Right cardiac atrium (tissue), 5 donors: Measurements from ENCODE around the gene PRDM11. TPM values are rescaled to one million over a fixed set of nuclear protein-coding genes. Genes with fewer than 3 reads are reported as not detected.

Experiments used
- ATAC-seq, 2 donors: fragments of 200-7000 bp; cut with Tn5 transposase; one replicate each; pipeline versions ENCODE4 v1.8.0 to v1.9.1; 2020; ENCODE audit warnings: moderate library complexity in 2 of 2, mild to moderate bottlenecking in 1 of 2
- DNase-seq, 3 donors: peaks; one replicate each; pipeline ENCODE4 v3.0.0-alpha.2; 2020
- H3K27ac ChIP-seq: one replicate; pipeline ENCODE4 v1.5.1; 2013; ENCODE audit warnings: mild to moderate bottlenecking, low read length, control low read depth, moderate library complexity
- H3K27me3 ChIP-seq: one replicate; pipeline ENCODE4 v1.6.1; 2013; ENCODE audit not compliant: control insufficient read depth, insufficient read depth
- H3K4me1 ChIP-seq: one replicate; pipeline ENCODE4 v1.6.1; 2013; ENCODE audit warnings: low read length; ENCODE audit not compliant: control insufficient read depth, insufficient read depth
- H3K4me3 ChIP-seq: one replicate; pipeline ENCODE4 v1.5.1; 2013; ENCODE audit warnings: low read length, control low read depth
- H3K9me3 ChIP-seq: one replicate; pipeline ENCODE4 v1.6.1; 2013; ENCODE audit warnings: low read length; ENCODE audit not compliant: control insufficient read depth
- WGBS: extraction: QIAGEN DNeasy Blood & Tissue Kit; methylation state at CpG from one replicate; pipeline ENCODE4 v1.1.7; 2013; 5-methylcytosine and 5-hydroxymethylcytosine counted together
- intact Hi-C, 4 donors: fragments of 100-400 bp; cut with DNase I; formaldehyde crosslinking; loops; one replicate each; pipeline versions ENCODE4 v1.11.0 to v1.14.0; 2022 to 2023
- polyA plus RNA-seq: library from polyadenylated mRNA; stranded (reverse); fragments of 200-250 nt; gene quantifications from one replicate; pipeline ENCODE4 v1.2.3, GENCODE V29; 2013
- total RNA-seq, 4 donors: library from RNA; stranded (reverse); fragmentation: NEBNext Ultra II Directional; extraction: Animal tissue kit (Norgen Biotek cat#: 25700); gene quantifications; one replicate each; pipeline ENCODE4 v1.2.1, GENCODE V29; 2021
- donor health status: healthy with polysubstance abuse.
- donor health status: DM: no; HTN: yes; CAD: no.
- donor health status: DM: no; HTN: no; CAD: no.
- donor health status: DM: no; HTN: yes; CAD: no; lungs with severe emphysema.
- donor health status: DM: yes; HTN: yes; CAD: no.

Gene PRDM11
- total and polyA plus RNA-seq, 5 donors = 9.5 to 33.9 (median 28.7) TPM

DNA sequence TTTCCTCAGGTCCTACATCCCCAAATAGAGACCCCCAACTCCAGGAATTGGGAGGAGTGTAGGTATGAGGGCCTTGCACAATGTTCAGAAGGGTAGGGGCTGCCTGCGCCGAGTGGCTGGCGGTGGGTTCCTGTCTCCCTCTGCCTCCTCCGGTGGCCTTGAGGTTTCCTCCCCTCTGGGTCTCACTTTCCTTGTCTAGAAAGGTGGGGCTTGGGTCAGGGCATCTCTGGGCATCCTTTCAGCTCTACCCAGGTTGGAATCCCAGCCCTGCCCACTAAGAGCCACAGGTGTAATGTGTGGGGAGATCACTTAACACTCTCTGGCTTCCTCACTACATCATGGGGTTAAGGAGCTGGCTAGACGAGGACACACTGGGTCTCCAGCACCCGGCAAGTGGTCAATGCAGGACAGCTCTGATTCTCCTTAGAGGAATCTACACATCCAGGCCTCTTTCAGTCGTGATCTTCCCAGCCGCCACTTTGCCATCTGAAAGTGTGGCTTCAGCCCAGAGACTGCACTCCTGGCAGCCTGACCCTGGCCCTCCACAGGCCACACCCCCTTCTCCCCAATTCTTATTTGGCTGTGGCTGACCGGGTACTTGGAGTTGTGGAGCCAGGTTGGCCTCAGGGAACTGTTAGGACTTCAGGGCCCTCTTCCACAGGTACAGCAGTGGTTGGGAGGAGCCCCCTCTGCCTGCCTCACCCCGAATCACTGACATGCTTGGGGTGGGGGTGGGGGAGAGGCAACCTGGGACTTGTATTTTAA, 22.1 kb downstream of the PRDM11 start:
- peaks cover 11% of the 10 kb centered on the region for H3K4me1 ChIP-seq
- H3K9me3 ChIP-seq = no peaks in the 10 kb centered on the region
- intact Hi-C loops = no loop called here
- H3K4me3 ChIP-seq = no peak overlapping the region
- DNase-seq = peak in 1 of 3 donors; percentile 33
- 60% methylated on average over 10 of the region's 10 CpGs for WGBS
- no peak overlapping the region for H3K27ac ChIP-seq
- H3K27me3 ChIP-seq = no peaks in the 10 kb centered on the region
- no peak for ATAC-seq

- WGBS = 59% methylated on average over 3 of the region's 3 CpGs
- Histone ChIP-seq H3K4me3 (no peak overlapping the region), H3K9me3 (no peaks in the 10 kb centered on the region), H3K4me1 (peaks cover 11% of the 10 kb centered on the region), H3K27ac (no peak overlapping the region), H3K27me3 (no peaks in the 10 kb centered on the region)
- no peak for ATAC-seq
- DNase-seq = no peak
- intact Hi-C loops = no loop called here
These were observed 23.1 kb downstream of the PRDM11 start for GRCh38 chr11:45169310-45170072.

- H3K4me1 ChIP-seq = peaks cover 11% of the 10 kb centered on the region
- DNase-seq (peak in 1 of 3 donors; percentile 4), ATAC-seq (no peak)
- 81% methylated on average over 2 of the region's 2 CpGs for WGBS
- H3K27ac ChIP-seq = no peak overlapping the region
- no peaks in the 10 kb centered on the region for H3K27me3 ChIP-seq
- no peaks in the 10 kb centered on the region for H3K9me3 ChIP-seq
- intact Hi-C loops = no loop called here
- H3K4me3 ChIP-seq = no peak overlapping the region
These were observed 24.0 kb downstream of the PRDM11 start for GRCh38 chr11:45170484-45170883.

GRCh38 chr11:45171550-45171949, 25.1 kb downstream of the PRDM11 start:
- no peaks in the 10 kb centered on the region for H3K27me3 ChIP-seq
- intact Hi-C loops = no loop called here
- H3K4me1 ChIP-seq = peaks cover 11% of the 10 kb centered on the region
- no peak overlapping the region for H3K4me3 ChIP-seq
- H3K9me3 ChIP-seq = no peaks in the 10 kb centered on the region
- ATAC-seq (no peak), DNase-seq (no peak)
- no peak overlapping the region for H3K27ac ChIP-seq
- WGBS = 83% methylated on average over 2 of the region's 2 CpGs

DNA sequence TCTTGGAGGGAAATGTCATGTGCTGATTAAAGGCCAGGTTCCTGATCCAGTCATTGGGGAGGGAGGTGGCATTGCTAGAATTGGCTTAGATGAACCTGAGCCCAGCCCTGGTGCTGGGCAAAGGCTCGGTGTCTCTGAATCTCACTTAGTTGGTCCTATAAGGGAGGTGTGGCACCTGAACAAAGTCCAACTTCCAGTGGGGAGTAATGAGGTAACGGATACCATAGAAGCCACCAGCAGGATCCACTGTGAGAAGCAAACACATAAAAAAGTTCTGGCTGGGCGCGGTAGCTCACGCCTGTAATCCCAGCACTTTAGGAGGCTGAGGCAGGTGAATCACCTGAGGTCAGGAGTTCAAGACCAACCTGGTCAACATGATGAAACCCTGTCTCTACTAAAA, 26.6 kb downstream of the PRDM11 start:
- 98% methylated on average over 5 of the region's 5 CpGs for WGBS
- intact Hi-C loops = no loop called here

DNA sequence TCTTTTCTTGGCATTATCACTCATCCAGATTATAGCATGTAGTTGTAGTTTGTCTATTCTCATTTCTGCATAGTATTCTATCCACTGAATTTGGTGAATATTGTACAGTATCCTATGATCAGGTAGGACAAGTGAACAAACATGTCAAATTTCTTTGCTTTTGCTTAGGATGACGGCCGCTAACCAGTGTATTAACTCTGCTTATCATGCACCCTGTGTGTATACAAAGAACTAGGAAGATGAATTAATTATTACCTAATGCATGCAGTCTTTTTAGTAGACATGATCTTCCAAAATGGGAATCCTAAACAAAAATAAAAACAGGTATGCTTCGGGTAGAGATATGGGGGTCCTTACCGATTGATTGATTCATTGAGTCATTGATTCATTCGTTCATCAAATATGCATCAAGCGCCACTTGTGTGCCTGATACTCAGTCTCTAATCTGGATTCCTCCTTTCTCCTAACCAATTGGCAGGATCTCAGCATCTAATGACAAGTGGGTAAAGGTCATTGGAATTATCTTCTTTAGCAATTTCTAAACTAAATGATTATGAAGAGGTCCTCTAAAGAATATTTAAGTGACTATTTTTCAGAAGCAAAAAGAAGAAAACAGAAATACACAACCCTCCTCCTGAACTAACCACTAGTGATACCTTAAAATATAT, 27.9 kb downstream of the PRDM11 start:
- DNase-seq (no peak), ATAC-seq (no peak)
- Histone ChIP-seq H3K27ac (no peak overlapping the region), H3K9me3 (no peaks in the 10 kb centered on the region), H3K4me1 (peaks cover 15% of the 10 kb centered on the region), H3K4me3 (no peak overlapping the region), H3K27me3 (no peaks in the 10 kb centered on the region)
- intact Hi-C loops = no loop called here
- WGBS = 93% methylated on average over 6 of the region's 6 CpGs

More for the DNA sequence above, 26.6 kb downstream of the PRDM11 start:
- DNase-seq = no peak
- Histone ChIP-seq H3K27me3 (no peaks in the 10 kb centered on the region), H3K4me1 (peaks cover 11% of the 10 kb centered on the region), H3K27ac (no peak overlapping the region), H3K4me3 (no peak overlapping the region), H3K9me3 (no peaks in the 10 kb centered on the region)
- ATAC-seq = no peak

GRCh38 chr11:45174963-45175362, 28.5 kb downstream of the PRDM11 start:
- Histone ChIP-seq H3K27me3 (no peaks in the 10 kb centered on the region), H3K27ac (no peak overlapping the region), H3K4me1 (peaks cover 18% of the 10 kb centered on the region), H3K4me3 (no peak overlapping the region), H3K9me3 (no peaks in the 10 kb centered on the region)
- ATAC-seq (no peak), DNase-seq (no peak)
- intact Hi-C loops = no loop called here
- WGBS = 93% methylated on average over 4 of the region's 4 CpGs

GRCh38 chr11:45176996-45177395, 30.6 kb downstream of the PRDM11 start:
- H3K4me1 ChIP-seq = peaks cover 11% of the 10 kb centered on the region
- intact Hi-C loops = no loop called here
- no peaks in the 10 kb centered on the region for H3K9me3 ChIP-seq
- ATAC-seq (no peak), DNase-seq (peak in 2 of 3 donors; percentile 53 to 70)
- peak overlapping the region; percentile 18 for H3K27ac ChIP-seq
- WGBS = 46% methylated on average over 1 of the region's 1 CpG
- no peaks in the 10 kb centered on the region for H3K27me3 ChIP-seq
- H3K4me3 ChIP-seq = no peak overlapping the region

DNA sequence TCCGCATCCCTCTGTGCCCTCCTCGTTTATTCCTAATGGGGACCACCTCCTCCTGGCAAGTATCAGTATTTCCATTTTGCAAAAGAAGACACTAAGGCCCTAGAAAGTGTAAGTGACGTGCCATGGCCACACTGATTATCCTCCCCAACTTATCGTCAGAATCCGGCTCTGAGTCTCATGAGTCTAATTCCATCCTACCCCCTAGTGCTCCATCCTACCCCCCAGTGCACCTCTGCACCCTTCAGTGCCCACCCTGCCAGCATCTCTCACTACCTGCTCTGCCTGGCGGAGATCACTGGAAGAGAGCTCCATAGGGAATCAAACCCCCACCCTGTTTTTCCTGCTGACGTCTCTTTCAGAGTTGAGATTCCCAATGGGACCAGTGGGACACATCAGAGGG, 31.8 kb downstream of the PRDM11 start:
- no peak for ATAC-seq
- Histone ChIP-seq H3K4me1 (peaks cover 11% of the 10 kb centered on the region), H3K9me3 (no peaks in the 10 kb centered on the region), H3K27me3 (no peaks in the 10 kb centered on the region), H3K4me3 (no peak overlapping the region), H3K27ac (peak overlapping the region; percentile 58)
- WGBS = 74% methylated on average over 7 of the region's 7 CpGs
- intact Hi-C loops = no loop called here
- DNase-seq = no peak

GRCh38 chr11:45178890-45179671, 32.6 kb downstream of the PRDM11 start:
- peak overlapping the region; percentile 83 for H3K27ac ChIP-seq
- H3K4me1 ChIP-seq = peaks cover 11% of the 10 kb centered on the region
- no peaks in the 10 kb centered on the region for H3K27me3 ChIP-seq
- intact Hi-C loops = no loop called here
- ATAC-seq (peak; percentile 10 to 30), DNase-seq (no peak)
- 59% methylated on average over 8 of the region's 8 CpGs for WGBS
- no peak overlapping the region for H3K4me3 ChIP-seq
- H3K9me3 ChIP-seq = no peaks in the 10 kb centered on the region
